A549 (cell line): Measurements from ENCODE around the gene MYORG. TPM values are rescaled to one million over a fixed set of nuclear protein-coding genes. Genes with fewer than 3 reads are reported as not detected.

Experiments
- ATAC-seq, 2 experiments: fragments of 200-7000 bp in 1 of 2; fragments of >200 bp in 1 of 2; cut with Nextera tagmentation in 1 of 2; cut with Tn5 transposase in 1 of 2; 3 replicates each; pipeline versions ENCODE4 v1.8.0 to v1.9.1; 2018 to 2020; ENCODE audit warnings: mild to moderate bottlenecking in 1 of 2, moderate library complexity in 1 of 2
- CTCF ChIA-PET: fragments of 300-600 bp; sonication (Branson Sonifier 250); formaldehyde crosslinking; extraction: SDS; loops from one replicate; lab custom pipeline; 2021; ENCODE audit warnings: antibody characterized with exemption, inconsistent platforms; lab: Yijun Ruan, JAX
- POLR2A ChIA-PET: fragments of 350-600 bp; formaldehyde crosslinking; extraction: SDS; loops from one replicate; lab custom pipeline; 2021; ENCODE audit warnings: antibody characterized with exemption, inconsistent platforms; lab: Yijun Ruan, JAX
- DNase-seq, 2 experiments: peaks; one replicate each; pipeline versions ENCODE4 v3.0.0 to v3.0.0-alpha.2; 2011 to 2016; ENCODE audit warnings: low read depth in 1 of 2, low spot score in 1 of 2
- FAIRE-seq: peaks from 2 replicates; lab custom pipeline; 2011; peaks lifted over from hg19 to GRCh38; lab: Jason Lieb, UNC
- H3K27ac ChIP-seq, 2 experiments: fragments of >200 bp; sonication (Bioruptor Twin); formaldehyde crosslinking; 3 replicates each; pipeline ENCODE4 v1.5.1; 2016 to 2017
- H3K4me1 ChIP-seq: fragments of >200 bp; sonication (Bioruptor Twin); formaldehyde crosslinking; 3 replicates; pipeline ENCODE4 v1.6.1; 2016
- H3K4me2 ChIP-seq: fragments of >200 bp; sonication (Bioruptor Twin); formaldehyde crosslinking; 3 replicates; pipeline ENCODE4 v1.6.1; 2016
- H3K4me3 ChIP-seq: fragments of >200 bp; sonication (Bioruptor Twin); formaldehyde crosslinking; 3 replicates; pipeline ENCODE4 v1.5.1; 2016
- H3K9me3 ChIP-seq: fragments of >200 bp; sonication (Bioruptor Twin); formaldehyde crosslinking; 3 replicates; pipeline ENCODE4 v1.6.1; 2016
- ATOH8 ChIP-seq: fragments of 250-450 bp; sonication (Bioruptor Pico); IDR thresholded peaks from 2 replicates; pipeline ENCODE4 v1.5.0; 2020; ENCODE audit warnings: low read depth, mild to moderate bottlenecking, moderate library complexity
- BCL3 ChIP-seq: fragments of >200 bp; sonication (Bioruptor Twin); formaldehyde crosslinking; IDR thresholded peaks from 3 replicates; pipeline ENCODE4 v1.6.1; 2016
- CHD4 ChIP-seq: fragments of 200-600 bp; sonication (generic); IDR thresholded peaks from 2 replicates; pipeline ENCODE4 v1.6.1; 2016; ENCODE audit warnings: antibody characterized with exemption, mild to moderate bottlenecking, borderline replicate concordance
- EP300 ChIP-seq, 2 experiments: fragments of >200 bp; sonication (Bioruptor Twin); formaldehyde crosslinking; IDR thresholded peaks; 2 replicates in 1 of 2; 3 replicates in 1 of 2; pipeline ENCODE4 v1.6.1; 2016 to 2017
- FOSB ChIP-seq: fragments of 250-450 bp; sonication (Bioruptor Pico); IDR thresholded peaks from 2 replicates; pipeline ENCODE4 v1.5.0; 2020; ENCODE audit warnings: mild to moderate bottlenecking, moderate library complexity
- FOXS1 ChIP-seq: fragments of 250-450 bp; sonication (Bioruptor Pico); IDR thresholded peaks from 2 replicates; pipeline ENCODE4 v1.5.0; 2020; ENCODE audit warnings: mild to moderate bottlenecking, moderate library complexity
- GATA3 ChIP-seq: IDR thresholded peaks from 2 replicates; pipeline ENCODE4 v1.6.1; 2012; ENCODE audit warnings: borderline replicate concordance
- HDAC2 ChIP-seq: fragments of 200-600 bp; sonication (generic); IDR thresholded peaks from 2 replicates; pipeline ENCODE4 v1.6.1; 2016
- HOXB5 ChIP-seq: fragments of 250-450 bp; sonication (Bioruptor Pico); IDR thresholded peaks from 2 replicates; pipeline ENCODE4 v1.5.0; 2020; ENCODE audit warnings: mild to moderate bottlenecking, moderate library complexity
- JUN ChIP-seq, 2 experiments: fragments of >200 bp; sonication (Bioruptor Twin); formaldehyde crosslinking; IDR thresholded peaks; 2 replicates in 1 of 2; 3 replicates in 1 of 2; pipeline ENCODE4 v1.6.1; 2016 to 2017
- JUNB ChIP-seq: fragments of >200 bp; sonication (Bioruptor Twin); formaldehyde crosslinking; IDR thresholded peaks from 2 replicates; pipeline ENCODE4 v1.6.1; 2016
- MAFK ChIP-seq: fragments of 450-650 bp; IDR thresholded peaks from 2 replicates; pipeline ENCODE4 v1.6.1; 2014; ENCODE audit not compliant: partially characterized antibody
- MAZ ChIP-seq: fragments of 150-350 bp; IDR thresholded peaks from 2 replicates; pipeline ENCODE4 v1.6.1; 2014; ENCODE audit warnings: antibody characterized with exemption, low read depth, low read length, borderline replicate concordance
- PBX3 ChIP-seq: IDR thresholded peaks from 2 replicates; pipeline ENCODE4 v1.6.1; 2012
- POLR2A ChIP-seq: IDR thresholded peaks from 2 replicates; pipeline ENCODE4 v1.6.1; 2012; ENCODE audit warnings: mild to moderate bottlenecking, low read length
- POLR2AphosphoS2 ChIP-seq: conservative IDR thresholded peaks from 2 replicates; pipeline ENCODE4 v1.6.1; 2012; ENCODE audit warnings: low read length, improper control_type of control experiment, inconsistent platforms
- RARB ChIP-seq: fragments of 250-450 bp; sonication (Bioruptor Pico); IDR thresholded peaks from 2 replicates; pipeline ENCODE4 v1.8.0; 2021; ENCODE audit warnings: mild to moderate bottlenecking, moderate library complexity
- SMC3 ChIP-seq: fragments of >200 bp; sonication (Bioruptor Twin); formaldehyde crosslinking; IDR thresholded peaks from 3 replicates; pipeline ENCODE4 v1.6.1; 2018; ENCODE audit warnings: inconsistent platforms
- TFCP2L1 ChIP-seq: fragments of 250-450 bp; sonication (Bioruptor Pico); IDR thresholded peaks from 2 replicates; pipeline ENCODE4 v1.5.0; 2021; ENCODE audit warnings: mild to moderate bottlenecking
- ZFP36 ChIP-seq: fragments of 450-650 bp; IDR thresholded peaks from 2 replicates; pipeline ENCODE4 v1.6.1; 2014; ENCODE audit warnings: borderline replicate concordance; ENCODE audit not compliant: partially characterized antibody
- ZSCAN20 ChIP-seq: fragments of 250-450 bp; sonication (Bioruptor Pico); IDR thresholded peaks from 2 replicates; pipeline ENCODE4 v1.8.0; 2022; ENCODE audit warnings: mild to moderate bottlenecking, moderate library complexity
- WGBS: methylation state at CpG from one replicate; pipeline ENCODE4 v1.1.6; 2017; ENCODE audit errors: missing lambda C conversion rate; 5-methylcytosine and 5-hydroxymethylcytosine counted together
- polyA plus RNA-seq, 4 experiments: library from polyadenylated mRNA; depleted of rRNA in 3 of 4; stranded (reverse); fragments of >200 nt; fragmentation: RNase III in 1 of 4; extraction: RNeasy Plus Mini Kit Qiagen cat#74134 plus additional on column Dnase treatment in 1 of 4; gene quantifications; 2 replicates in 3 of 4; 3 replicates in 1 of 4; pipeline ENCODE4 v1.2.3, GENCODE V29; 2011 to 2017
- TF ChIP-seq, protein P1 (sequence below): IDR thresholded peaks from 2 replicates; pipeline ENCODE4 v1.6.1; 2012
- TF ChIP-seq, protein P2 (sequence below): fragments of 450-650 bp; IDR thresholded peaks from 2 replicates; pipeline ENCODE4 v1.6.1; 2014; ENCODE audit warnings: antibody characterized with exemption
- TF ChIP-seq, protein P3 (sequence below): fragments of >200 bp; sonication (Bioruptor Twin); formaldehyde crosslinking; IDR thresholded peaks from 2 replicates; pipeline ENCODE4 v1.6.1; 2016
- TF ChIP-seq, protein P4 (sequence below): fragments of 250-450 bp; sonication (Bioruptor Pico); IDR thresholded peaks from 2 replicates; pipeline ENCODE4 v1.5.0; 2021; ENCODE audit warnings: mild to moderate bottlenecking, moderate library complexity, borderline replicate concordance

MYORG gene
- polyA plus RNA-seq, 2 of the 4 experiments (the other 2 are of a cell fraction): 2.2 to 4.1 TPM

DNA sequence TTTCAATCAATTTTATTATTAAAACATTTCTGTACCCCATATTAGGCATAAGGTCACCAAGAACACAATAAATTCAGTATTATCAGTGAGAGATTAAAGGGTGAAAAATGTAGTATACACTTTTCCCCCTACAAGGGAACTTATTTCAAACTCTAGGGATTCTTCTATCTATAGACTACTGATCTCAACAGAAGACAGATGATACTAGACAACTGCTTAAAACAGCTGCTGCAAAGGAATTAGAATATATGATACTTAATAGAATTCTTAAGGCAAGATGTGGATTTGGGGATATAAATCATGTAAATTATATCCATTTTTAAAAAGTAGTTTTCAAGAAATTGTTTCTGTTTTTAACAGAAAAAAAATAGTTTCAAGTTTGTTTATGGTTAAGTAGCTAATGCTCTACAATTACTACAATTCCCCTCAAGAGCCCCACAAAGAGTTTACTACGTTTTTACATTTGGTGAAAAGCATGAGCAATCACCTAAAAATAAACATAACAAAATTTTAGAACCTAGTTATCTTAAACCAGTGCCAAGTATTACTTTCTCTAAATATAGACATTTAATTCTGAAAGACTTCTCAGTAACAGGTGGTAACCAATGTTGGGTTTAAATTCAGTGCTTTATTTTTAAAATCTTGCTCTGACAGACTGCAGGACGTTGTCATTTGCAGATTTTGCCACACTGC, 53.7 kb downstream of the MYORG start:
- H3K4me1 ChIP-seq: peaks cover 6% of the 10 kb centered on the region; the same call in 2 of the 3 replicates
- no peak overlapping the region for H3K27ac ChIP-seq
- TF ChIP-seq EP300 (IDR thresholded peaks at IDR 0.05) (no peak), FOSB (CRISPR knock-in tag) (no peak), ZSCAN20 (CRISPR knock-in tag) (no peak), TFCP2L1 (no peak), SMC3 (no peak), ATOH8 (CRISPR knock-in tag) (no peak), RARB (CRISPR knock-in tag) (no peak), POLR2A (no peak), HOXB5 (CRISPR knock-in tag) (no peak), MAFK (no peak), ZFP36 (no peak), JUNB (no peak), PBX3 (no peak)
- TF ChIP-seq, protein P1, sequence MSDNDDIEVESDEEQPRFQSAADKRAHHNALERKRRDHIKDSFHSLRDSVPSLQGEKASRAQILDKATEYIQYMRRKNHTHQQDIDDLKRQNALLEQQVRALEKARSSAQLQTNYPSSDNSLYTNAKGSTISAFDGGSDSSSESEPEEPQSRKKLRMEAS: no peak
- TF ChIP-seq, protein P2, sequence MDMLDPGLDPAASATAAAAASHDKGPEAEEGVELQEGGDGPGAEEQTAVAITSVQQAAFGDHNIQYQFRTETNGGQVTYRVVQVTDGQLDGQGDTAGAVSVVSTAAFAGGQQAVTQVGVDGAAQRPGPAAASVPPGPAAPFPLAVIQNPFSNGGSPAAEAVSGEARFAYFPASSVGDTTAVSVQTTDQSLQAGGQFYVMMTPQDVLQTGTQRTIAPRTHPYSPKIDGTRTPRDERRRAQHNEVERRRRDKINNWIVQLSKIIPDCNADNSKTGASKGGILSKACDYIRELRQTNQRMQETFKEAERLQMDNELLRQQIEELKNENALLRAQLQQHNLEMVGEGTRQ: no peak
- TF ChIP-seq, protein P3, sequence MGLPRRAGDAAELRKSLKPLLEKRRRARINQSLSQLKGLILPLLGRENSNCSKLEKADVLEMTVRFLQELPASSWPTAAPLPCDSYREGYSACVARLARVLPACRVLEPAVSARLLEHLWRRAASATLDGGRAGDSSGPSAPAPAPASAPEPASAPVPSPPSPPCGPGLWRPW: no peak
- TF ChIP-seq, protein P4, sequence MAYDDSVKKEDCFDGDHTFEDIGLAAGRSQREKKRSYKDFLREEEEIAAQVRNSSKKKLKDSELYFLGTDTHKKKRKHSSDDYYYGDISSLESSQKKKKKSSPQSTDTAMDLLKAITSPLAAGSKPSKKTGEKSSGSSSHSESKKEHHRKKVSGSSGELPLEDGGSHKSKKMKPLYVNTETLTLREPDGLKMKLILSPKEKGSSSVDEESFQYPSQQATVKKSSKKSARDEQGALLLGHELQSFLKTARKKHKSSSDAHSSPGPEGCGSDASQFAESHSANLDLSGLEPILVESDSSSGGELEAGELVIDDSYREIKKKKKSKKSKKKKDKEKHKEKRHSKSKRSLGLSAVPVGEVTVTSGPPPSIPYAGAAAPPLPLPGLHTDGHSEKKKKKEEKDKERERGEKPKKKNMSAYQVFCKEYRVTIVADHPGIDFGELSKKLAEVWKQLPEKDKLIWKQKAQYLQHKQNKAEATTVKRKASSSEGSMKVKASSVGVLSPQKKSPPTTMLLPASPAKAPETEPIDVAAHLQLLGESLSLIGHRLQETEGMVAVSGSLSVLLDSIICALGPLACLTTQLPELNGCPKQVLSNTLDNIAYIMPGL (CRISPR knock-in tag): no peak
- TF ChIP-seq, all 56 proteins: peak for 0
- FAIRE-seq (no peak), DNase-seq (no peak), ATAC-seq (no peak)
- CTCF ChIA-PET: no interaction called here
- POLR2A ChIA-PET: no interaction called here
- 60% methylated on average over 2 of the region's 2 CpGs for WGBS
- no peak overlapping the region for H3K4me2 ChIP-seq
- no peak overlapping the region for H3K4me3 ChIP-seq
- no peaks in the 10 kb centered on the region for H3K9me3 ChIP-seq

DNA sequence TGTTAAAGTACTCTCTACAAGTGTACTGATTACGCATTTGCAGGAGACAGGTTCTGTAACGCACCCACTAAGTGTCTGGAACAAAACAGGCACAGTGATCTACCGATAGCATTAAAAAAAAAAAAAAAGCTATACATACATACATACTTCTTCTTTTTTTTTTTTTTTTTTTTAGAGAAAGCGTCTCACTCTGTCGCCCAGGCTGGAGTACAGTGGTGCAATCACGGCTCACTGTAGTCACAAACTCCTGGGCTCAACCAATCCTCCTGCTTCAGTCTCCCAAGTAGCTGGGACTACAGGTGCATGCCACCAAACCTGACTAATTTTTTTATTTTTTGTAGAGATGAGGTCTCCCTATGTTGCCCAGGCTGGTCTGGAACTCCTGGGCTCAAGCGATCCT, 55.2 kb downstream of the MYORG start:
- Histone ChIP-seq H3K9me3 (no peaks in the 10 kb centered on the region), H3K27ac (no peak overlapping the region), H3K4me3 (no peak overlapping the region), H3K4me1 (no peaks in the 10 kb centered on the region), H3K4me2 (no peak overlapping the region)
- ATAC-seq (no peak), FAIRE-seq (no peak), DNase-seq (no peak)
- CTCF ChIA-PET: interaction anchor here (0.5 to 1.9 kb wide), 4 partner anchors 9 to 59 kb away, joined by 3 to 5 read pairs (median 4); no protein-coding TSS in a partner anchor
- 92% methylated on average over 7 of the region's 7 CpGs for WGBS
- POLR2A ChIA-PET: no interaction called here
- TF ChIP-seq, protein P4 (CRISPR knock-in tag): no peak
- no peak for TF ChIP-seq POLR2AphosphoS2
- TF ChIP-seq FOSB (CRISPR knock-in tag): no peak
- no peak for TF ChIP-seq BCL3
- no peak for TF ChIP-seq HOXB5 (CRISPR knock-in tag)
- TF ChIP-seq ZSCAN20 (CRISPR knock-in tag): no peak
- no peak for TF ChIP-seq CHD4
- no peak for TF ChIP-seq HDAC2
- TF ChIP-seq SMC3: no peak
- no peak for TF ChIP-seq MAZ
- TF ChIP-seq JUN (IDR thresholded peaks at IDR 0.05): no peak
- TF ChIP-seq FOXS1 (CRISPR knock-in tag): no peak
- TF ChIP-seq PBX3: no peak
- no peak for TF ChIP-seq GATA3
